HUES6 (cell line): ENCODE data around the gene MLLT1.

Source experiments
- H3K27ac ChIP-seq: 2 replicates; pipeline ENCODE4 v1.7.0; 2013; ENCODE audit warnings: low read depth, mild to moderate bottlenecking, low read length, inconsistent platforms
- H3K27me3 ChIP-seq: 2 replicates; pipeline ENCODE4 v1.6.1; 2013; ENCODE audit warnings: low read length; ENCODE audit not compliant: control insufficient read depth, insufficient read depth
- H3K36me3 ChIP-seq: 2 replicates; pipeline ENCODE4 v1.6.1; 2013; ENCODE audit warnings: low read length; ENCODE audit not compliant: control insufficient read depth, insufficient read depth
- H3K4me1 ChIP-seq: 2 replicates; pipeline ENCODE4 v1.6.1; 2013; ENCODE audit warnings: low read length; ENCODE audit not compliant: control insufficient read depth, insufficient read depth
- H3K4me3 ChIP-seq: 2 replicates; pipeline ENCODE4 v1.5.1; 2013; ENCODE audit warnings: low read depth, low read length
- H3K9ac ChIP-seq: one replicate; pipeline ENCODE4 v1.6.1; 2013; ENCODE audit warnings: mild to moderate bottlenecking, low read length
- H3K9me3 ChIP-seq: 2 replicates; pipeline ENCODE4 v1.6.1; 2013; ENCODE audit warnings: low read depth, low read length; ENCODE audit not compliant: control insufficient read depth, insufficient read depth

The MLLT1 gene

DNA sequence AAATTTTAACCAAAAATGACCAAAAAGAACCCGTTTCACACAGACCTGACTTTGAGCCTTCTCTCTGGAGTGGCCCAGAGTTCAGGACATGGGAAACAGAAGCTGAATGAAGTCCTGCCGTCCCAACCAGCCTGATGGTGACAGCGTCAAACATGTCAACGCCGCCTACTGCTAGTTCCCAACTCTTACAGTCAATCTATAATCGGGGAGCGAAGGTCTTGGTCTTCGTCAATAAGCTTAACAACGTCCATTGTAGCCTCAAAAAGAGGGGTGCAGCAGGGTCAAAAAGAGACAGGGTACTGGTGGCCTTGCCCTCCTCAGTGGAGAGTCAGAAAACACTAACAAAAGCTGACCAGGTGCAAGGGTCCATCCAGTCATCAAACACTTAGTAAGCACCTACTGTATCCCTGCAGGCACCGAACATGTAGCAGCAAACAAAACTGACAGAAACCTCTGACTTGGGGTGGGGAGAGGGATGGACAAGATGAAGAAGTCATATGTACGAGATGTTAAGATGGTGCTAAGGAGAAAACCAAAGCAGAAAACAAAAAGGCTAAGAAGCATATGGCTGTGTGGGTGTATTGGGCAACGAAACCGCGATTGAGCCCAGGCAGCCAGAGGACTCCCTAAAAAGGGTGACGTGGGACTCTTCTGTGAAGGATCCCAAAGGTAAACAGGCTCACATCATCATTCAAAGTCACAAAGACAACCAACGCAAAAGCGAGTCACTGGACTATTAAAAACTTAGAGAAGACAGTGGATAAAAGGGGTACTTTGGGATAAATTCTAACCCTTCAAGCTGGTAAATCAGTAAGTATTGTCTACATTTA lies 12.0 kb downstream of the MLLT1 start:
- H3K36me3 ChIP-seq, result peaks cover 43% of the 10 kb centered on the region

DNA sequence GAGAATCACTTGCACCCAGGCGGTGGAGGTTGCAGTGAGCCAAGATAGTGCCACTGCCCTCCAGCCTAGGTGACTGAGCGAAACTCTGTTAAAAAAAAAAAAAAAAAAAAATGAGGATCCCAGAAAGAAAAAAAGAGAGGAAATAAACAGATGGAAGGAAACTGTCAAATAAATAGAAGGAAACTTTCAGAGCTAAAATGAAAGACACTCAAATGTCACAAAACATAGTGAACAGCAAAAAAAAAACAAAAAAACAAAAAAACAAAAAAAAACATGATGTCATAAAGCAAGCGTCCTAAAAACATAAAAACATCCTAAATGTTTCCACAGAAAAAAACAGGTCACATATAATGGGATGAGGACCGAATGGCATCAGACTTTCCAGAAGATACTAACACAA lies 15.0 kb downstream of the MLLT1 start:
- Histone ChIP-seq H3K27me3 (no peaks in the 10 kb centered on the region), H3K9me3 (no peaks in the 10 kb centered on the region), H3K9ac (no peak overlapping the region), H3K4me3 (no peak overlapping the region), H3K36me3 (peaks cover 51% of the 10 kb centered on the region), H3K27ac (no peak overlapping the region), H3K4me1 (no peaks in the 10 kb centered on the region)

More for the DNA sequence above, 12.0 kb downstream of the MLLT1 start:
- Histone ChIP-seq H3K27ac (no peak overlapping the region), H3K27me3 (no peaks in the 10 kb centered on the region), H3K9ac (no peak overlapping the region), H3K4me1 (peaks cover 20% of the 10 kb centered on the region), H3K9me3 (no peaks in the 10 kb centered on the region), H3K4me3 (no peak overlapping the region)

DNA sequence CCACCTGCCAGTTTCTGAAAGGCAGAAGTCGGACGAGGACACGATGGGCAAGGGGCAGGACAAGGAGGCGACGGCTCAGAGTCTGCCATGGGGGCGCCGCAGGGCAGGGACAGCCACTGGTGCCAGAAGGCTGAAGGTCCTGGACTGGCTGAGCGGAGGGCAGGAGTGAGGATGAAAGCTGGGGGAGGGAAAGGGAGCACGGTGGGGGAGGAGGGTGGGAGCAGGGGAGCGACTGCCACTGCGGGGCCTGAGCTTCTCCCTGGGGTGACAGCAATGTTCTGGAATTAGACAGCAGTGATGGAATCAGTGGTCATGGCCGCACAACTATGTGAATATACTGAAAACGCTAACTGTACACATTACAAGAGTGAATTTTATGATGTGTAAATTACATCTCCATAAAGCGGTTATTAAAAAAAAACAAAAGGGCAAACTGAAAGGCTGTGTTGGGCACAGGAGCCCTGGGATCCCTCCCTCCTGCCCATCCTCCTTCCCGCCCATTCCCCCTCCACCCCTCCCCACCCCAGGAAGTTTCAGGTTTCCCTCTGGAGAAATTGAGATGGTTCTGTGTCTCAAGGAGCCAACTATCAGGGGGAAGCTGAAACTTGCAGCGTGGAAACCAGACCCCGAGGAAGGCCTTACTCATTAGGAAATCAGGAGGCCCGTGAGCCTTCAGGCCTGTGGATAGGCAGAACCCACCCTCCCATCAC lies 15.9 kb downstream of the MLLT1 start:
- Histone ChIP-seq H3K27me3 (no peaks in the 10 kb centered on the region), H3K4me1 (no peaks in the 10 kb centered on the region), H3K9ac (peak overlapping the region; percentile 12), H3K4me3 (no peak overlapping the region), H3K27ac (no peak overlapping the region), H3K36me3 (peaks cover 48% of the 10 kb centered on the region), H3K9me3 (no peaks in the 10 kb centered on the region)

DNA sequence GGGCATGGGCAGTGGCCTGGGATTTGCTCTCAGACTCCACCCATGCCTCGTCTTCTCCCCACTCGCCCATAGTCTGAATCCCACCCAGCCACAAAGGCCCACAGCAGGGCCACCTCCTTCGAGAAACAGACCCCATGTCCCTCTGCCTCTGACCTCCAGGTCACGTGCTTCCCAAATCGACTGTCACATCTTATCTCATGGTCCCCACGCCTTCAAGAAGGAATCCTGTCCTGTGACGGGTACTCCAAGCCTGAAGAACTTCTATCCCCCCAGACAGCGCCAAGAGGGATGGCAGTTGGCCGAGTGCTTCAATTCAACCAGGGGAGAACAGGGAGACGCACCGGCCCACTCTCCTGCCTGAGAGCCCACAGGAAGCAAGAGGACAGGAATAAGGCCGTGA lies 16.5 kb downstream of the MLLT1 start:
- peak overlapping the region; percentile 12 for H3K9ac ChIP-seq
- no peak overlapping the region for H3K4me3 ChIP-seq
- H3K27ac ChIP-seq, result no peak overlapping the region
- H3K36me3 ChIP-seq, result peaks cover 48% of the 10 kb centered on the region
- no peaks in the 10 kb centered on the region for H3K9me3 ChIP-seq
- no peaks in the 10 kb centered on the region for H3K27me3 ChIP-seq
- no peaks in the 10 kb centered on the region for H3K4me1 ChIP-seq

DNA sequence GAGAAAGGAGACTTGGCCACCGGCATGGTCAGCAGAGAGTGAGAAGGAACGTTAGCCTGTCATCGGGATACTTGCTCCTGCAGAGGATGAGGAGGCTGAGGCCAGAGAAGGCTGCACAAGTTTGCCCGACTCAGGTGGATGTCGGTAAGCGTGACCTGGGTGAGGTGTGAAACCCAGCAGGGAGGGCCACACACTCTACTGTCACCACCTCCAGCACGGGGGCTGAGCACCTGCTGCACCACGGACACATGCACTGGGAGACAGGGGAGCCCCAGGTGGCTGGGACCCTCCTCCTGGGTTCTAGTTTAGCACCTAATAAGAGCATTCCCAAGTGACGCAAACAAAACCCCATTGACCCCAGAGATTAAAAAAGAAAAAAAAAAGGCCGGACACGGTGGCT lies 17.3 kb downstream of the MLLT1 start:
- H3K9ac ChIP-seq, result no peak overlapping the region

DNA sequence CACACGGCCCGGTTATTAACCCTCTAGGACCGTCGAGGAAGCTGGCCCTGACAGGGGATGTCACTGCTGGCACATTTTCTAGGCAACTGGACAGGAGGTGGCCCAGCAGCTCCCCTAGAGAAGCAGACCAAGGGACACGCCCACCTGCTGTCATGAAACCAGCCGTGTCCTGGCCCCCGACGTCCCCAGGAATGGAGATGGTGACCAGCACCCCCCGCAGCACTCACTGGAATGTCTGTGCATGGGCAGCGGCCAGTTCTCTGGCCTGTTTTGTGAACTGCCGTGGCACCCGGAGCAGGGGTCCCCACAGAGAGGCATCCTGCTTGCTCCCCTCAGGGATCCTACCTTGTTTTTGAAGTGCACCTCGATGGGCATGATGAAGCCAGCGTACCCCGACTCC lies 17.9 kb downstream of the MLLT1 start:
- Histone ChIP-seq H3K36me3 (peaks cover 46% of the 10 kb centered on the region), H3K9me3 (no peaks in the 10 kb centered on the region), H3K27me3 (no peaks in the 10 kb centered on the region), H3K4me3 (no peak overlapping the region), H3K9ac (no peak overlapping the region), H3K4me1 (no peaks in the 10 kb centered on the region), H3K27ac (no peak overlapping the region)

More for the DNA sequence above, 17.3 kb downstream of the MLLT1 start:
- no peak overlapping the region for H3K4me3 ChIP-seq
- H3K36me3 ChIP-seq, result peaks cover 47% of the 10 kb centered on the region
- H3K4me1 ChIP-seq, result no peaks in the 10 kb centered on the region
- H3K27me3 ChIP-seq, result no peaks in the 10 kb centered on the region
- no peaks in the 10 kb centered on the region for H3K9me3 ChIP-seq
- H3K27ac ChIP-seq, result no peak overlapping the region

DNA sequence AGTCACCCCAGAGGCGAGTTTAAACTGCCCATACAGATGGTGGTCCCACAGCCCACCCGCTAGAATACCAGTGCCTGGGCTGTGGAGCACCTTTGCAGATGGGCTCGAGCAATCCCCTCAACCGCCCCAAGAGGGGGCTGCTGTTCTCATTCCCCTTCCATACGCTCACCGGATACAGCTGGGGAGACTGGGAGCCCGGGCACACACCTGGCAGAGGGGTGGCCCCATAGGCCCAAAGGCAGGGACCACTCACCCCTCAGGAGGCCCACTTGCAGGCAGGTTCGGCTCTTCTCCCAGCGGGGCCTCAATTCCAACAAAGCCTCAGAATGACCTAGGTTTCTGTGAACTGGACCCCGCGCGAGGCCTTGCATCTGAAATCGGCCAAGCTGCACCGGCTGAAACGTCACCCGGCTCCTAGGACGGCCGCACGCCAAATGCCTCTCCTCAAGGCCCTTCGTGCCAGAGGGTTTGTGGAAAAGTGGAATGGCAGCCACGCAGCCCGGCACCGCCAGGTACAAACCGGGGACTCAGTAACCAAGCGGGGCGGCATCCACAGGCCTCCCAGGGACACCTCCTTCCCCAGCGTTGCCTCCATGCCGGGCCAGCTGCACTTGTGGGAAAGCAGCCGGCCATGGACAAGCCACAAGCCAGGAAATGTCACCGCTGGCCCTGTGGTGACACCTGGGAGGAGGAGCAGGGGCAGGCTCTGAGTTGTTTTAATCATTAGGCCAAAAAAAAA lies 18.7 kb downstream of the MLLT1 start:
- Histone ChIP-seq H3K9me3 (no peaks in the 10 kb centered on the region), H3K4me3 (no peak overlapping the region), H3K27me3 (no peaks in the 10 kb centered on the region), H3K27ac (no peak overlapping the region), H3K9ac (no peak overlapping the region), H3K4me1 (no peaks in the 10 kb centered on the region), H3K36me3 (peaks cover 49% of the 10 kb centered on the region)

DNA sequence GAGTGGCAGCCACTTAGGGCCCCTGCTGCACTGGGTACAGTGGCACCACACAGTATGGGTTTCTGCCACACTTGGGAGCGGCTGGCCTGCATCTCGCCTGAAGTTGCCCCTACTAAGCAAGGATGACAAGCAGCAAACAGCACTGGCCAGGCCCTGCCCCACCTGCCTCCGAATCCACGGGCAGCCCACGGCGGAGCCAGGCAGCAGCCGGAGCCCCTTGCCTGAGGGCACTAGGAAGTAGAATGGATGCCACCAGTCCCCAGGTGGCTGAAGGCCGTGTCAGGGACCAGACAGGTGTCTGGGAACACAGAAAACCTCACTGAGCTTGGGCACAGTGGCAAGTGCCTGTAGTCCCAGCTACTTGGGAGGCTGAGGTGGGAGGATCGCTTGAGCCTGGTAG lies 19.4 kb downstream of the MLLT1 start:
- Histone ChIP-seq H3K9ac (no peak overlapping the region), H3K4me1 (no peaks in the 10 kb centered on the region), H3K27ac (no peak overlapping the region), H3K36me3 (peaks cover 49% of the 10 kb centered on the region), H3K27me3 (no peaks in the 10 kb centered on the region), H3K9me3 (no peaks in the 10 kb centered on the region), H3K4me3 (no peak overlapping the region)

DNA sequence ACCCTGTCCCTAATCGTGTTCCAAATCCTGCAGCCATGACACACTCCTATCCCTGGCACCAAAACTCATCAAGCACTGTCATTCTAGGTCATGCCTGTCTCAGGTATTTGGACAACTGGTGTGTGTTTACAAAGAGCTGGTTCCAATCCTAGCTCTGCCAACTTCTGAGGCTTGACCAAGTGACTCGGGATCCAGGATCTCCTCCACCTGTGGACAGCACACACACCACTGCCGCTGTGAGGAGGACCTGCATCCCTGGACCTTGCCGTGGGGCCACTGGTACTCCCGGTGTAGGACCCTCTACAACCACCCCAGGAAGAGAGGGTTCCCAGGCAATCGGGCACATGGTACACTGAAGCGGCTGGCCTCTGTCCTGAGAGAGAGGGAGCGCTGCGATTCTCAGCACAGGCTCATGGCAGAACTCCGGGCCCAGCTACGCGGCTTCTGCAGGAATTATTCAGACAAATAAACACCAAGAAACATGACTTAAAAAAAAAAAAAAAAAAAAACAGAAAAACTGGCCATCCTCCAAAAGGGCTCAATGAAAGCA lies 20.4 kb downstream of the MLLT1 start:
- Histone ChIP-seq H3K36me3 (peaks cover 49% of the 10 kb centered on the region), H3K27ac (no peak overlapping the region), H3K9me3 (no peaks in the 10 kb centered on the region), H3K9ac (no peak overlapping the region), H3K27me3 (no peaks in the 10 kb centered on the region), H3K4me3 (no peak overlapping the region), H3K4me1 (no peaks in the 10 kb centered on the region)

DNA sequence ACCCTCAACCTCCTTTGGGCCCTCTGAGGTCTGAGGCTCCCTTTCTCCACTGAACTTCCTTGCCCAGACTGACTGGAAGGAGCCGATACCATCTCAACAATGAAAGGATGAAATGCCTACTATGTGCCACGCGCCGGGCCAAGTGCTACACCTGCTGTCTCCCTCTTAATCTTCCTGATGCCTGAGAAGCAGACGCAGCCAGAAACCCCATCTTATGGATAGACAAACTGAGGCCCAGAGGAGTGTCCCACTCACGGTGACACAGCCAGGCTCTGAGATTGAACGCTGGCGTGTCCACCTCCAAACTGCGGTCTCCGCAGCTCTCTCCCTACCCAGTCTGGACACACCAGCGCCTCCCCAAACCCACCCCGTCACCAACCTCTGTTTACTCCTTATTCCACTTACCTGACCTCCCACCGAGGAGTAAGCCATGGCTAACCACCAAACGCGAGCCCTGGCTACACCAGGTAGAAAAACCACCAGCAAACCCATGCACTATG lies 20.9 kb downstream of the MLLT1 start:
- H3K27me3 ChIP-seq, result no peaks in the 10 kb centered on the region
- H3K27ac ChIP-seq, result no peak overlapping the region
- H3K4me3 ChIP-seq, result no peak overlapping the region
- no peaks in the 10 kb centered on the region for H3K9me3 ChIP-seq
- no peak overlapping the region for H3K9ac ChIP-seq
- H3K4me1 ChIP-seq, result no peaks in the 10 kb centered on the region
- peaks cover 49% of the 10 kb centered on the region for H3K36me3 ChIP-seq
